A172 (cell line): ENCODE measurements around the gene CFAP97D2. TPM values are rescaled to one million over a fixed set of nuclear protein-coding genes. Genes with fewer than 3 reads are reported as not detected.

Source experiments
- DNase-seq: peaks from one replicate; pipeline ENCODE4 v3.0.0-alpha.2; 2015; ENCODE audit warnings: low spot score
- total RNA-seq: library from RNA; depleted of rRNA; stranded (reverse); fragments of >200 nt; shearing (Covaris generic); gene quantifications from 2 replicates; pipeline ENCODE4 v1.2.3, GENCODE V29; 2014

Gene CFAP97D2
- total RNA-seq, 1 experiment from 2014 or later, result not detected

GRCh38 chr13:114199954-114200353 is 20.9 kb downstream of the CFAP97D2 start:
- DNase-seq, result no peak

GRCh38 chr13:114200399-114200911 is 21.4 kb downstream of the CFAP97D2 start:
- no peak for DNase-seq

- DNase-seq, result no peak
Observed at GRCh38 chr13:114202581-114202980, 23.5 kb downstream of the CFAP97D2 start.

GRCh38 chr13:114203536-114203935 is 24.5 kb downstream of the CFAP97D2 start:
- no peak for DNase-seq

GRCh38 chr13:114204894-114205293 is 25.8 kb downstream of the CFAP97D2 start:
- no peak for DNase-seq

- no peak for DNase-seq
Observed at GRCh38 chr13:114208134-114208533, 29.1 kb downstream of the CFAP97D2 start.

- DNase-seq, result no peak
Observed at GRCh38 chr13:114211446-114212157, 32.5 kb downstream of the CFAP97D2 start.

GRCh38 chr13:114212158-114212495 is 33.1 kb downstream of the CFAP97D2 start:
- peak; percentile 22 for DNase-seq

GRCh38 chr13:114213980-114214379 is 34.9 kb downstream of the CFAP97D2 start:
- DNase-seq, result no peak

GRCh38 chr13:114219392-114219791 is 40.3 kb downstream of the CFAP97D2 start:
- no peak for DNase-seq

GRCh38 chr13:114222461-114222968 is 43.5 kb downstream of the CFAP97D2 start:
- DNase-seq, result no peak

- DNase-seq, result no peak
Observed at GRCh38 chr13:114224201-114224600, 45.1 kb downstream of the CFAP97D2 start.

GRCh38 chr13:114225610-114226009 is 46.6 kb downstream of the CFAP97D2 start:
- DNase-seq, result no peak

- no peak for DNase-seq
Observed at GRCh38 chr13:114226088-114226487, 47.0 kb downstream of the CFAP97D2 start.

- DNase-seq, result peak; percentile 84
Observed at GRCh38 chr13:114226699-114227323, 47.8 kb downstream of the CFAP97D2 start.

- no peak for DNase-seq
Observed at GRCh38 chr13:114227528-114227927, 48.5 kb downstream of the CFAP97D2 start.

- DNase-seq, result no peak
Observed at GRCh38 chr13:114228176-114228575, 49.1 kb downstream of the CFAP97D2 start.

GRCh38 chr13:114229506-114229905 is 50.4 kb downstream of the CFAP97D2 start:
- DNase-seq, result no peak

GRCh38 chr13:114230117-114230516 is 51.1 kb downstream of the CFAP97D2 start:
- no peak for DNase-seq

GRCh38 chr13:114230575-114230974 is 51.5 kb downstream of the CFAP97D2 start:
- DNase-seq, result no peak

GRCh38 chr13:114231886-114232285 is 52.8 kb downstream of the CFAP97D2 start:
- DNase-seq, result no peak

- no peak for DNase-seq
Observed at GRCh38 chr13:114234266-114234644, 55.2 kb downstream of the CFAP97D2 start.
